Measurements from ENCODE around the gene B3GAT1. TPM values are rescaled to one million over a fixed set of nuclear protein-coding genes. Genes with fewer than 3 reads are reported as not detected.

Gene B3GAT1
- polyA plus RNA-seq, 4 donors: 0.54 to 1.4 (median 0.57) TPM; not detected in 1

- Histone ChIP-seq H3K9me3 (ENCODE audit: control insufficient read depth in 2 of 2, insufficient read depth in 1 of 2, low read depth in 1 of 2, low read length in 1 of 2) (peaks cover 0 to 2% of the 10 kb centered on the region in 2 donors), H3K27ac (ENCODE audit: low read depth in 1 of 3, low read length in 2 of 3) (no peak overlapping the region), H3K27me3 (ENCODE audit: control insufficient read depth in 3 of 3, insufficient read depth in 3 of 3, low read length in 3 of 3) (peaks cover 4 to 60% (median 36%) of the 10 kb centered on the region in 3 donors), H3K36me3 (ENCODE audit: control insufficient read depth in 3 of 3, insufficient read depth in 2 of 3, low read depth in 1 of 3, low read length in 3 of 3) (no peaks in the 10 kb centered on the region), H3K4me1 (ENCODE audit: control insufficient read depth in 3 of 3, insufficient read depth in 2 of 3, low read depth in 1 of 3, low read length in 2 of 3) (no peaks in the 10 kb centered on the region), H3K4me3 (ENCODE audit: low read depth in 1 of 3, low read length in 3 of 3) (no peak overlapping the region)
- 69 to 73% (median 72%) methylated on average over 5 of the region's 5 CpGs for WGBS, 3 donors
- FAIRE-seq (no peak), DNase-seq (no peak)
Measured at GRCh38 chr11:134410766-134411165, 1.3 kb downstream of the B3GAT1 start.

GRCh38 chr11:134409552-134410429, 2.3 kb downstream of the B3GAT1 start:
- 60 to 69% (median 60%) methylated on average over 15 of the region's 15 CpGs for WGBS, 3 donors
- Histone ChIP-seq H3K4me1 (ENCODE audit: control insufficient read depth in 3 of 3, insufficient read depth in 2 of 3, low read depth in 1 of 3, low read length in 2 of 3) (no peaks in the 10 kb centered on the region), H3K4me3 (ENCODE audit: low read depth in 1 of 3, low read length in 3 of 3) (no peak overlapping the region), H3K27ac (ENCODE audit: low read depth in 1 of 3, low read length in 2 of 3) (no peak overlapping the region), H3K9me3 (ENCODE audit: control insufficient read depth in 2 of 2, insufficient read depth in 1 of 2, low read depth in 1 of 2, low read length in 1 of 2) (peaks cover 0 to 2% of the 10 kb centered on the region in 2 donors), H3K27me3 (ENCODE audit: control insufficient read depth in 3 of 3, insufficient read depth in 3 of 3, low read length in 3 of 3) (peaks cover 4 to 54% (median 29%) of the 10 kb centered on the region in 3 donors), H3K36me3 (ENCODE audit: control insufficient read depth in 3 of 3, insufficient read depth in 2 of 3, low read depth in 1 of 3, low read length in 3 of 3) (no peaks in the 10 kb centered on the region)
- DNase-seq (no peak), FAIRE-seq (no peak)

GRCh38 chr11:134407923-134408322, 4.1 kb downstream of the B3GAT1 start:
- Histone ChIP-seq H3K27me3 (ENCODE audit: control insufficient read depth in 3 of 3, insufficient read depth in 3 of 3, low read length in 3 of 3) (peaks cover 4 to 36% (median 15%) of the 10 kb centered on the region in 3 donors), H3K9me3 (ENCODE audit: control insufficient read depth in 2 of 2, insufficient read depth in 1 of 2, low read depth in 1 of 2, low read length in 1 of 2) (peaks cover 0 to 2% of the 10 kb centered on the region in 2 donors), H3K36me3 (ENCODE audit: control insufficient read depth in 3 of 3, insufficient read depth in 2 of 3, low read depth in 1 of 3, low read length in 3 of 3) (no peaks in the 10 kb centered on the region), H3K27ac (ENCODE audit: low read depth in 1 of 3, low read length in 2 of 3) (no peak overlapping the region), H3K4me1 (ENCODE audit: control insufficient read depth in 3 of 3, insufficient read depth in 2 of 3, low read depth in 1 of 3, low read length in 2 of 3) (no peaks in the 10 kb centered on the region), H3K4me3 (ENCODE audit: low read depth in 1 of 3, low read length in 3 of 3) (no peak overlapping the region)
- no peak for DNase-seq
- 30 to 58% (median 47%) methylated on average over 7 to 8 of the region's 8 CpGs for WGBS, 3 donors
- FAIRE-seq: no peak

- Histone ChIP-seq H3K4me3 (ENCODE audit: low read depth in 1 of 3, low read length in 3 of 3) (no peak overlapping the region), H3K9me3 (ENCODE audit: control insufficient read depth in 2 of 2, insufficient read depth in 1 of 2, low read depth in 1 of 2, low read length in 1 of 2) (peaks cover 0 to 2% of the 10 kb centered on the region in 2 donors), H3K27ac (ENCODE audit: low read depth in 1 of 3, low read length in 2 of 3) (no peak overlapping the region), H3K36me3 (ENCODE audit: control insufficient read depth in 3 of 3, insufficient read depth in 2 of 3, low read depth in 1 of 3, low read length in 3 of 3) (no peaks in the 10 kb centered on the region), H3K4me1 (ENCODE audit: control insufficient read depth in 3 of 3, insufficient read depth in 2 of 3, low read depth in 1 of 3, low read length in 2 of 3) (no peaks in the 10 kb centered on the region), H3K27me3 (ENCODE audit: control insufficient read depth in 3 of 3, insufficient read depth in 3 of 3, low read length in 3 of 3) (peaks cover 4 to 32% (median 15%) of the 10 kb centered on the region in 3 donors)
- no peak for DNase-seq
- no peak for FAIRE-seq
- 42 to 61% (median 47%) methylated on average over 12 of the region's 12 CpGs for WGBS, 3 donors
Measured at GRCh38 chr11:134407321-134407828, 4.7 kb downstream of the B3GAT1 start.

- Histone ChIP-seq H3K4me1 (ENCODE audit: control insufficient read depth in 3 of 3, insufficient read depth in 2 of 3, low read depth in 1 of 3, low read length in 2 of 3) (no peaks in the 10 kb centered on the region), H3K4me3 (ENCODE audit: low read depth in 1 of 3, low read length in 3 of 3) (no peak overlapping the region), H3K9me3 (ENCODE audit: control insufficient read depth in 2 of 2, insufficient read depth in 1 of 2, low read depth in 1 of 2, low read length in 1 of 2) (peaks cover 0 to 2% of the 10 kb centered on the region in 2 donors), H3K36me3 (ENCODE audit: control insufficient read depth in 3 of 3, insufficient read depth in 2 of 3, low read depth in 1 of 3, low read length in 3 of 3) (no peaks in the 10 kb centered on the region), H3K27ac (ENCODE audit: low read depth in 1 of 3, low read length in 2 of 3) (no peak overlapping the region), H3K27me3 (ENCODE audit: control insufficient read depth in 3 of 3, insufficient read depth in 3 of 3, low read length in 3 of 3) (peaks cover 4 to 30% (median 18%) of the 10 kb centered on the region in 3 donors)
- DNase-seq: no peak
- 63 to 76% (median 72%) methylated on average over 11 of the region's 11 CpGs for WGBS, 3 donors
- FAIRE-seq: no peak
Measured at GRCh38 chr11:134406264-134407185, 5.5 kb downstream of the B3GAT1 start.

- Histone ChIP-seq H3K4me3 (ENCODE audit: low read depth in 1 of 3, low read length in 3 of 3) (no peak overlapping the region), H3K36me3 (ENCODE audit: control insufficient read depth in 3 of 3, insufficient read depth in 2 of 3, low read depth in 1 of 3, low read length in 3 of 3) (no peaks in the 10 kb centered on the region), H3K27ac (ENCODE audit: low read depth in 1 of 3, low read length in 2 of 3) (no peak overlapping the region), H3K27me3 (ENCODE audit: control insufficient read depth in 3 of 3, insufficient read depth in 3 of 3, low read length in 3 of 3) (peaks cover 3 to 23% (median 15%) of the 10 kb centered on the region in 3 donors), H3K4me1 (ENCODE audit: control insufficient read depth in 3 of 3, insufficient read depth in 2 of 3, low read depth in 1 of 3, low read length in 2 of 3) (no peaks in the 10 kb centered on the region), H3K9me3 (ENCODE audit: control insufficient read depth in 2 of 2, insufficient read depth in 1 of 2, low read depth in 1 of 2, low read length in 1 of 2) (peaks cover 0 to 2% of the 10 kb centered on the region in 2 donors)
- 69 to 73% (median 70%) methylated on average over 9 of the region's 9 CpGs for WGBS, 3 donors
- FAIRE-seq (no peak), DNase-seq (no peak)
Measured at GRCh38 chr11:134405841-134406240, 6.2 kb downstream of the B3GAT1 start.

GRCh38 chr11:134405436-134405835, 6.6 kb downstream of the B3GAT1 start:
- no peaks in the 10 kb centered on the region for H3K4me1 ChIP-seq (ENCODE audit: control insufficient read depth in 3 of 3, insufficient read depth in 2 of 3, low read depth in 1 of 3, low read length in 2 of 3)
- DNase-seq: no peak
- H3K36me3 ChIP-seq (ENCODE audit: control insufficient read depth in 3 of 3, insufficient read depth in 2 of 3, low read depth in 1 of 3, low read length in 3 of 3): no peaks in the 10 kb centered on the region
- no peaks in the 10 kb centered on the region for H3K9me3 ChIP-seq (ENCODE audit: control insufficient read depth in 2 of 2, insufficient read depth in 1 of 2, low read depth in 1 of 2, low read length in 1 of 2)
- H3K4me3 ChIP-seq (ENCODE audit: low read depth in 1 of 3, low read length in 3 of 3): no peak overlapping the region
- H3K27ac ChIP-seq (ENCODE audit: low read depth in 1 of 3, low read length in 2 of 3): no peak overlapping the region
- no peak for FAIRE-seq
- WGBS, 3 donors: 65 to 83% (median 82%) methylated on average over 7 to 8 of the region's 8 CpGs
- H3K27me3 ChIP-seq (ENCODE audit: control insufficient read depth in 3 of 3, insufficient read depth in 3 of 3, low read length in 3 of 3): peaks cover 0 to 19% (median 11%) of the 10 kb centered on the region in 3 donors
